Breast epithelium (tissue), 4 donors: ENCODE measurements around the gene CALN1. TPM values are rescaled to one million over a fixed set of nuclear protein-coding genes. Genes with fewer than 3 reads are reported as not detected.

Experiments
- DNase-seq, 2 donors: peaks; one replicate each; pipeline ENCODE4 v3.0.0-alpha.2; 2019; ENCODE audit warnings: low spot score in 2 of 2
- H3K27ac ChIP-seq, 2 donors: fragments of 200-600 bp; sonication (generic) in 1 of 2; one replicate each; pipeline ENCODE4 v1.5.1; 2016 to 2019; ENCODE audit warnings: mild to moderate bottlenecking in 1 of 2
- H3K27me3 ChIP-seq, 2 donors: fragments of 200-600 bp; sonication (generic) in 1 of 2; one replicate each; pipeline versions ENCODE4 v1.5.1 to v1.6.0; 2017 to 2019; ENCODE audit warnings: control low read depth in 1 of 2, mild to moderate bottlenecking in 1 of 2
- H3K36me3 ChIP-seq: fragments of 200-600 bp; one replicate; pipeline ENCODE4 v1.5.1; 2019
- H3K4me1 ChIP-seq, 2 donors: fragments of 200-600 bp; sonication (generic); one replicate each; pipeline ENCODE4 v1.5.1; 2016 to 2019; ENCODE audit warnings: control low read depth in 1 of 2
- H3K4me3 ChIP-seq, 3 donors: fragments of 200-600 bp; sonication (generic); 1 replicate in 2 of 3; 2 replicates in 1 of 3; pipeline ENCODE4 v1.5.1; 2016 to 2019; ENCODE audit warnings: mild to moderate bottlenecking in 3 of 3, moderate library complexity in 2 of 3
- H3K9me3 ChIP-seq, 2 donors: fragments of 200-600 bp; sonication (generic) in 1 of 2; one replicate each; pipeline ENCODE4 v1.5.1; 2016 to 2019; ENCODE audit warnings: control low read depth in 1 of 2
- POLR2A ChIP-seq: fragments of 450-650 bp; IDR thresholded peaks from one replicate; pipeline ENCODE4 v1.6.1; 2016; ENCODE audit warnings: antibody characterized with exemption, mild to moderate bottlenecking, moderate library complexity
- POLR2AphosphoS5 ChIP-seq, 3 donors: sonication (generic); formaldehyde crosslinking; IDR thresholded peaks; one replicate each; pipeline ENCODE4 v1.6.1; 2017; ENCODE audit warnings: antibody characterized with exemption in 3 of 3
- intact Hi-C: fragments of 100-400 bp; cut with DNase I; formaldehyde crosslinking; loops from one replicate; pipeline ENCODE4 v1.15.1; 2023; ENCODE audit warnings: low total_unique reads
- total RNA-seq, 3 donors: library from RNA; depleted of rRNA; stranded (reverse); fragments of >200 nt; gene quantifications; one replicate each; pipeline ENCODE4 v1.1.0, GENCODE V29; 2016
- TF ChIP-seq, protein P1 (sequence below), 3 donors: fragments of 450-650 bp; IDR thresholded peaks; one replicate each; pipeline ENCODE4 v1.5.1; 2016 to 2017; ENCODE audit warnings: antibody characterized with exemption in 3 of 3, mild to moderate bottlenecking in 3 of 3, moderate library complexity in 3 of 3

The CALN1 gene
- total RNA-seq, 3 donors from 2014 or later, result under 0.01 to 0.33 (median 0.15) TPM

DNA sequence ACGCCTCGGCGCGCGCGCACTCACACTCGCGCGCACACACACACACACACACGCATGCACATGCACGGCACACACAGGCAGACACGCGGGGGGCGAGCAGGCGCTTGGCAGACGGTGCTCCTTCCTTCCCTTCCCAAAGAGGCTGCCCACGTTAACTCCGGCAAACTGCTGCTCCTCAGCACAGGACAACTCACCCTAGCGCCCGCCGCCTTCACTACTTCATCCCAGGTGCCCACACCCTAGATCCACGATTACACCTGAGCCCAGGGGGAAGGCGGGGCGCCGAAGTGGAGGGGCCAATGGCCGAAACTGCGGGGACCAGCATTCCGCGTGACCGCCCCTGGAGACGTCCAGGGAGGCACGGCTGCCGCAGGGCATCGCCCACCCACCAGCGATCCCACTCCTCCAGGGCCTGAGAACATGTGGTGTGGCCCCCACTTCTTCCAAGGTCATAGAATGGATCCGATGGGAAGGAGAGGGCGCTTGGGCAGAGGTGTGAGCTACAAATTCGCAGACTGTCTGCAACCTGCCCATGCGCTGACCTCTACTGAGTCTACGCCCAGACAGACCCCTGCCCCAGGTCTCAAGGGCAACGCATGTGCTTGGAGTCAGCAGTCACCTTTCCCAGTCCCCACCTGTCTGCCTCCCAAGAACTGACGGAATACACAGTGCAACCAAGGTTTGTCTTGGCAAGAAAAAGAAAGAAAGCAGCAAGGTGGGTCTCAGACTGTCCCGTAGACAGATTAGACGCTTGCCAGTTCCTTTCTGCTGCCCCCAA lies 74.6 kb downstream of the CALN1 start:
- DNase-seq, result no peak
- H3K9me3 ChIP-seq, result peaks cover 0 to 18% of the 10 kb centered on the region in 2 donors
- no peaks in the 10 kb centered on the region for H3K4me1 ChIP-seq
- no peak for TF ChIP-seq POLR2AphosphoS5 (IDR thresholded peaks at IDR 0.05)
- TF ChIP-seq, protein P1, sequence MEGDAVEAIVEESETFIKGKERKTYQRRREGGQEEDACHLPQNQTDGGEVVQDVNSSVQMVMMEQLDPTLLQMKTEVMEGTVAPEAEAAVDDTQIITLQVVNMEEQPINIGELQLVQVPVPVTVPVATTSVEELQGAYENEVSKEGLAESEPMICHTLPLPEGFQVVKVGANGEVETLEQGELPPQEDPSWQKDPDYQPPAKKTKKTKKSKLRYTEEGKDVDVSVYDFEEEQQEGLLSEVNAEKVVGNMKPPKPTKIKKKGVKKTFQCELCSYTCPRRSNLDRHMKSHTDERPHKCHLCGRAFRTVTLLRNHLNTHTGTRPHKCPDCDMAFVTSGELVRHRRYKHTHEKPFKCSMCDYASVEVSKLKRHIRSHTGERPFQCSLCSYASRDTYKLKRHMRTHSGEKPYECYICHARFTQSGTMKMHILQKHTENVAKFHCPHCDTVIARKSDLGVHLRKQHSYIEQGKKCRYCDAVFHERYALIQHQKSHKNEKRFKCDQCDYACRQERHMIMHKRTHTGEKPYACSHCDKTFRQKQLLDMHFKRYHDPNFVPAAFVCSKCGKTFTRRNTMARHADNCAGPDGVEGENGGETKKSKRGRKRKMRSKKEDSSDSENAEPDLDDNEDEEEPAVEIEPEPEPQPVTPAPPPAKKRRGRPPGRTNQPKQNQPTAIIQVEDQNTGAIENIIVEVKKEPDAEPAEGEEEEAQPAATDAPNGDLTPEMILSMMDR (IDR thresholded peaks at IDR 0.05), result no peak
- no peak for TF ChIP-seq POLR2A
- H3K27me3 ChIP-seq, result peaks cover 0 to 45% of the 10 kb centered on the region in 2 donors
- no peaks in the 10 kb centered on the region for H3K36me3 ChIP-seq
- no peak overlapping the region for H3K27ac ChIP-seq
- H3K4me3 ChIP-seq, result peak overlapping the region in 2 of 3 donors; percentile 37 to 44
- intact Hi-C loops, result no loop called here

DNA sequence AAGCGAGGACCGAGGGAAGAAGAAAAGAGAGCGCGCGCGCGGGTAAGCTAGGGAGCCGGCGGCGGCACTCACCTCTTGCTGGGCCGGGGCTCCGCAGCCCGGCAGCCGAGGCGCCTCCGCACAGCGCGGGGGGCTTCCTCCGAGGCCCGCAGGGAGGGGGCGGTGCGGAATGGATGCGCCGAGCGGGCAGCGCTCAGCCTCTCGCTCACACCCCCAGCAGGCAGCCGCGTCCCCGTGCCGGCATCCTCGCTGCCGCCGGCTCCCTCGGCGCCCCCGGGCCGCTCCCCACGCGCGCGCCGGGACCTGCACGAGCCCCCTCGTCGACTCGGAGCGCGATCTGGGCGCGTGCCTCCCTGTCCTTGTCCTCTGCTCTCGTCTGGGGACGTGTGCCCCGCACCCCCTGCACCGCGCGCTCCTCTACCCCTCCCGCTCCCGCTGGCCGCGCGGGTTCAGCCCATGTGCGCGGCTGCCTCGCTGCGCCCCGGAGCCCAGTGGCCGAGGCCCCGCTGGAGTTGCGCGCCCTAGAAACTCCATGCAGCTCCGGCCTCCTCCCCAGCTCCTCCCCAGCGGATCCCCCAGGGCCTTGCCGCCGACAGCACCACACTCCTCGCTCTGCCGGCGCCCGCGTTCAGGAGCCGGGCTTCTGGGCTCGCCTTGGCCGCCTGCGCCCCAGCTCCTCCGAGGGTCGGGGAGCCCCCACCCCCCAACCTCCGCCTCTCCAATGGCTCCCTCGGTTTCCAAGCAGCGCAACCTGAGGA lies 75.3 kb downstream of the CALN1 start:
- no peaks in the 10 kb centered on the region for H3K4me1 ChIP-seq
- TF ChIP-seq, protein P1 (IDR thresholded peaks at IDR 0.05), result no peak
- TF ChIP-seq POLR2A (no peak), POLR2AphosphoS5 (IDR thresholded peaks at IDR 0.05) (no peak)
- H3K4me3 ChIP-seq, result peak overlapping the region in 2 of 3 donors; percentile 37 to 44
- H3K36me3 ChIP-seq, result no peaks in the 10 kb centered on the region
- no peak overlapping the region for H3K27ac ChIP-seq
- intact Hi-C loops, result no loop called here
- peaks cover 0 to 48% of the 10 kb centered on the region in 2 donors for H3K27me3 ChIP-seq
- H3K9me3 ChIP-seq, result peaks cover 2 to 21% of the 10 kb centered on the region in 2 donors
- DNase-seq, result no peak

DNA sequence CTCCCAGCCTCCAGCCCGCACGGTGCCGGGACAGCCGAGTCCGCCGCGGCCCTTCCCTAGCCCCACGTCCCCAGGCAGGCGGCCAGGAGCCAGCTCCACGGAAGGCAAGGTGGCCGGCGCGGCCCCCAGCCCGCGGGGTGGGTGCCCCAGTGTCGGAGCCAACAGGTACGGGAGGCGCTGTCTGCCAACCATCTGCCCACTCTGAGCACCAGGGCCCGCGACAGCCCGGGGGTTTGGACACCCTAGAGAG lies 75.8 kb downstream of the CALN1 start:
- H3K27me3 ChIP-seq, result peaks cover 0 to 48% of the 10 kb centered on the region in 2 donors
- H3K27ac ChIP-seq, result no peak overlapping the region
- intact Hi-C loops, result no loop called here
- TF ChIP-seq POLR2AphosphoS5 (IDR thresholded peaks at IDR 0.05) (no peak), POLR2A (no peak)
- H3K9me3 ChIP-seq, result peaks cover 4 to 21% of the 10 kb centered on the region in 2 donors
- peak overlapping the region in 2 of 3 donors; percentile 37 to 44 for H3K4me3 ChIP-seq
- no peak for DNase-seq
- no peaks in the 10 kb centered on the region for H3K36me3 ChIP-seq
- H3K4me1 ChIP-seq, result no peaks in the 10 kb centered on the region

DNA sequence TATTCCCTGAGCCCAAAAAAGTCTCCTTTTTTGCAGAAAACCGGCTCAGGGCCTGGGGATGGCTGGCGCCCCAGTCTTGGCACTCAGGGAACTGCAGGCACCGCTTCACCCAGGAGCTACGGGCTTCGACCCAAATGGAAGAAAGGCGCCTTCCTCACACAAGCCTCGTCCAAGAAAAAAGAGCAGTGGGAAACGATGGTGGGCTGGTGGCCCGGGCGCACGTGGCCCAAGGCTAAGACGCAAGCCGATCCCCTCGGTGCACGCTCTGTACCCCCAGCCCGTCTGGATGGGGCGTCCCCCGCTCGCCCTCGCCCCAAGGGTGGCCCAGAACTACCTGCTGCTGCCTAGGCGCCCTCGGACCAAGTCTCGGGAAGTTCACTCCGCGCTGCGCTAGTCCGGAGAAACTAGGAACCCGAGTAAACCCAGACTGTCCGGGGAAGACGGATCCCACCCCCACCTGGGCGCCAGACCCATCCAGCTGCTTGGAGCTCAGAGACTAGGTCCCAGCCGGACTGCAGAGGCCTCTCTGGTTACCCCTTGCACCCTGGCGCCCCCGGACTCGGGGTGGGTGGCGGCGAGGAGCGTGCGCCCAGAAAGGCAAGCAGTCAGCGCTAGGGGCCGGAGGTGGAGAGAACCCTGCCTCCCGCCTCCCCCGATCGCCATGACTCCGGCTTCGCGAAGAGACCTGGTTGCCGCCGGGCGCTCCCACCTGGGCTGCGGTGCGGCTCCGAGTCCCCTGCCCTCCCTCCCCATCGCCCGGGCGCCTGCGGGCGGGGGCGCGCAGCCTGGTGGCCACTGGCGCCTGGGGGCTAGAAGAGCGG lies 76.4 kb downstream of the CALN1 start:
- intact Hi-C loops, result no loop called here
- DNase-seq, result no peak
- H3K4me3 ChIP-seq, result peak overlapping the region in 2 of 3 donors; percentile 37 to 44
- TF ChIP-seq, protein P1 (IDR thresholded peaks at IDR 0.05), result no peak
- TF ChIP-seq POLR2A (no peak), POLR2AphosphoS5 (IDR thresholded peaks at IDR 0.05) (no peak)
- peaks cover 0 to 48% of the 10 kb centered on the region in 2 donors for H3K27me3 ChIP-seq
- H3K4me1 ChIP-seq, result no peaks in the 10 kb centered on the region
- H3K36me3 ChIP-seq, result no peaks in the 10 kb centered on the region
- no peak overlapping the region for H3K27ac ChIP-seq
- peaks cover 4 to 21% of the 10 kb centered on the region in 2 donors for H3K9me3 ChIP-seq

DNA sequence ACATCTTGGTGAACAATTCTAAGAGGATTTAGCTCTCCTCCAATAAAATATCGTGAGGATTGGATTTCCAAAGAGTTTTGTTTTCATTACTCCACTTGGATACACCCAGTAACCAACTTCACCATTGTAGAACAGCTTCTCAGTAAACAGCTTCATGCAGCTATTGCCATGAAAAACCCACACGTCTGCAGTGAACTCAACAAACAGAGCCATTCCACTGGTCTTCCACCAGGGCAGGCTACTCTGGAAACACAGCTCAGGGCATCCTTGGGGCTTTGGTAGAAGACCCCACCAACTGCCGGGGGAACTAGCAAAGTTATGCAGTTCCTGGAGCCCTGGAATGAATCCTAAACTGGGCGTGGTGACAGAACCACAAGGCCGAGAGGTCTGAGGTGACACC lies 77.4 kb downstream of the CALN1 start:
- intact Hi-C loops, result no loop called here
- H3K4me3 ChIP-seq, result no peak overlapping the region
- H3K27ac ChIP-seq, result no peak overlapping the region
- H3K27me3 ChIP-seq, result peaks cover 0 to 48% of the 10 kb centered on the region in 2 donors
- no peak for DNase-seq
- TF ChIP-seq POLR2AphosphoS5 (IDR thresholded peaks at IDR 0.05) (no peak), POLR2A (no peak)
- TF ChIP-seq, protein P1 (IDR thresholded peaks at IDR 0.05), result no peak
- H3K4me1 ChIP-seq, result no peaks in the 10 kb centered on the region
- H3K9me3 ChIP-seq, result peaks cover 4 to 20% of the 10 kb centered on the region in 2 donors
- H3K36me3 ChIP-seq, result no peaks in the 10 kb centered on the region
